ENCODE data around the gene FBXO41.

- TF ChIP-seq SIN3A (IDR thresholded peaks at IDR 0.05; ENCODE audit: borderline replicate concordance, insufficient read depth, low read length) (no peak), REST (IDR thresholded peaks at IDR 0.05; ENCODE audit: insufficient read depth in 1 of 2, low read depth in 2 of 2, low read length in 2 of 2) (no peak), POLR2AphosphoS5 (IDR thresholded peaks at IDR 0.05; ENCODE audit: low read depth, low read length) (no peak), TAF1 (IDR thresholded peaks at IDR 0.05; ENCODE audit: borderline replicate concordance, insufficient read depth, low read length) (no peak), FOXP2 (optimal IDR thresholded peaks at IDR 0.05; ENCODE audit: borderline replicate concordance, extremely low read depth, extremely low read length, insufficient read depth) (no peak)
These were observed 27.3 kb downstream of the FBXO41 start for GRCh38 chr2:73257021-73257420.
